GM23248 (cell line): Measurements from ENCODE around the gene TNFRSF1A. TPM values are rescaled to one million over a fixed set of nuclear protein-coding genes. Genes with fewer than 3 reads are reported as not detected.

Experiments
- DNase-seq: peaks from one replicate; pipeline ENCODE4 v3.0.0-alpha.2; 2015
- H2AFZ ChIP-seq: fragments of 200-600 bp; sonication (generic); 2 replicates; pipeline ENCODE4 v1.6.1; 2016; ENCODE audit warnings: antibody characterized with exemption
- H3F3A ChIP-seq: fragments of 200-600 bp; sonication (generic); 2 replicates; pipeline ENCODE4 v1.6.1; 2016; ENCODE audit warnings: mild to moderate bottlenecking, antibody characterized with exemption, mixed run types; ENCODE audit not compliant: insufficient read depth
- H3K27ac ChIP-seq: fragments of 200-600 bp; sonication (generic); 2 replicates; pipeline ENCODE4 v1.5.1; 2016; ENCODE audit warnings: mild to moderate bottlenecking
- H3K27me3 ChIP-seq: fragments of 200-600 bp; sonication (generic); replicated peaks from 2 replicates; pipeline ENCODE4 v1.6.1; 2016; ENCODE audit warnings: mild to moderate bottlenecking; ENCODE audit not compliant: insufficient read depth
- H3K36me3 ChIP-seq: fragments of 200-600 bp; sonication (generic); 2 replicates; pipeline ENCODE4 v1.6.1; 2016; ENCODE audit warnings: low read depth, mild to moderate bottlenecking
- H3K4me1 ChIP-seq: fragments of 200-600 bp; sonication (generic); 2 replicates; pipeline ENCODE4 v1.6.1; 2016; ENCODE audit warnings: mild to moderate bottlenecking; ENCODE audit not compliant: insufficient read depth
- H3K4me2 ChIP-seq: fragments of 200-600 bp; sonication (generic); one replicate; pipeline ENCODE4 v1.6.1; 2016; ENCODE audit warnings: mild to moderate bottlenecking; ENCODE audit not compliant: unreplicated experiment
- H3K4me3 ChIP-seq: fragments of 200-600 bp; sonication (generic); 2 replicates; pipeline ENCODE4 v1.5.1; 2016; ENCODE audit warnings: mild to moderate bottlenecking
- H3K79me2 ChIP-seq: fragments of 200-600 bp; sonication (generic); 2 replicates; pipeline ENCODE4 v1.6.1; 2016; ENCODE audit warnings: mild to moderate bottlenecking; ENCODE audit not compliant: insufficient read depth
- H3K9ac ChIP-seq: fragments of 200-600 bp; sonication (generic); 2 replicates; pipeline ENCODE4 v1.6.1; 2016; ENCODE audit warnings: mild to moderate bottlenecking
- H3K9me2 ChIP-seq: fragments of 200-600 bp; sonication (generic); 2 replicates; pipeline ENCODE4 v1.6.1; 2016; ENCODE audit warnings: mixed run types, mild to moderate bottlenecking, moderate library complexity; ENCODE audit not compliant: insufficient read depth
- H3K9me3 ChIP-seq: fragments of 200-600 bp; sonication (generic); one replicate; pipeline ENCODE4 v1.6.1; 2017; ENCODE audit warnings: low read depth
- H4K20me1 ChIP-seq: fragments of 200-600 bp; sonication (generic); 2 replicates; pipeline ENCODE4 v1.6.0; 2016; ENCODE audit not compliant: insufficient read depth
- EZH2 ChIP-seq: fragments of 200-600 bp; sonication (generic); IDR thresholded peaks from 2 replicates; pipeline ENCODE4 v1.6.1; 2018; ENCODE audit warnings: antibody characterized with exemption, mild to moderate bottlenecking; ENCODE audit not compliant: insufficient read depth, poor library complexity, severe bottlenecking
- EZH2phosphoT487 ChIP-seq: fragments of 200-600 bp; sonication (generic); IDR thresholded peaks from 2 replicates; pipeline ENCODE4 v1.6.1; 2018; ENCODE audit warnings: antibody characterized with exemption, moderate library complexity, mild to moderate bottlenecking, low read depth; ENCODE audit not compliant: insufficient read depth
- WGBS, 2 experiments: methylation state at CpG; one replicate each; pipeline ENCODE4 v1.1.6; 2015 to 2017; ENCODE audit warnings: low lambda C conversion rate in 2 of 2, low coverage in 1 of 2; ENCODE audit errors: missing lambda C conversion rate in 2 of 2; 5-methylcytosine and 5-hydroxymethylcytosine counted together
- in situ Hi-C: fragments of 300-500 bp; cut with MboI; formaldehyde crosslinking; loops from 2 replicates; pipeline ENCODE4 v1.15.0; 2020
- polyA plus RNA-seq: library from polyadenylated mRNA; unstranded; fragments of >200 nt; fragmentation: Nextera tagmentation; extraction: Ambion mirVana; gene quantifications from 2 replicates; pipeline ENCODE4 v1.2.1, GENCODE V29; 2016
- total RNA-seq: library from RNA; depleted of rRNA; stranded (reverse); fragments of >200 nt; shearing (Covaris generic); gene quantifications from 2 replicates; pipeline ENCODE4 v1.2.3, GENCODE V29; 2014

TNFRSF1A gene
- total and polyA plus RNA-seq, 2 experiments from 2014 or later = 183 to 343 TPM

GRCh38 chr12:6333566-6333965 lies 8.3 kb downstream of the TNFRSF1A start:
- Histone ChIP-seq H3K9me3 (no peaks in the 10 kb centered on the region), H3K4me1 (peaks cover 65% of the 10 kb centered on the region), H3K36me3 (peaks cover 45% of the 10 kb centered on the region), H3K79me2 (peaks cover 80% of the 10 kb centered on the region), H3K9ac (peak overlapping the region; percentile 99), H3K27me3 (no peaks in the 10 kb centered on the region), H4K20me1 (0 out of 2 replicates have a peak, but pooled peaks cover 3% of the 10 kb centered on the region), H3K4me2 (peak overlapping the region; percentile 99), H3K9me2 (no peaks in the 10 kb centered on the region), H3K4me3 (peak overlapping the region; percentile 98; the same call in 1 of the 2 replicates), H3F3A (peaks cover 76% of the 10 kb centered on the region), H3K27ac (peak overlapping the region; percentile 100), H2AFZ (no peak overlapping the region)
- DNase-seq = peak; percentile 95
- TF ChIP-seq EZH2 (no peak), EZH2phosphoT487 (no peak)
- 3 to 7% methylated on average over 9 of the region's 9 CpGs for WGBS, 2 experiments
- in situ Hi-C loops = no loop called here

- Histone ChIP-seq H3K4me3 (no peak overlapping the region), H3K4me1 (peaks cover 60% of the 10 kb centered on the region), H3K27ac (peak overlapping the region; percentile 100), H3K9ac (peak overlapping the region; percentile 99), H3K36me3 (peaks cover 50% of the 10 kb centered on the region), H3K9me2 (no peaks in the 10 kb centered on the region), H3K79me2 (peaks cover 80% of the 10 kb centered on the region), H2AFZ (no peak overlapping the region), H3K27me3 (no peaks in the 10 kb centered on the region), H3K4me2 (peak overlapping the region; percentile 99), H3K9me3 (no peaks in the 10 kb centered on the region), H3F3A (peaks cover 76% of the 10 kb centered on the region), H4K20me1 (0 out of 2 replicates have a peak, but pooled peaks cover 3% of the 10 kb centered on the region)
- no peak for DNase-seq
- 82 to 85% methylated on average over 8 to 9 of the region's 9 CpGs for WGBS, 2 experiments
- in situ Hi-C loops = no loop called here
- TF ChIP-seq EZH2phosphoT487 = no peak
- no peak for TF ChIP-seq EZH2
Measured at GRCh38 chr12:6333029-6333428, 8.8 kb downstream of the TNFRSF1A start.

- in situ Hi-C loops = no loop called here
- Histone ChIP-seq H4K20me1 (0 out of 2 replicates have a peak, but pooled peaks cover 3% of the 10 kb centered on the region), H3F3A (peaks cover 71% of the 10 kb centered on the region), H3K4me1 (peaks cover 54% of the 10 kb centered on the region), H3K79me2 (peaks cover 79% of the 10 kb centered on the region), H3K27me3 (no peaks in the 10 kb centered on the region), H3K36me3 (peaks cover 51% of the 10 kb centered on the region), H2AFZ (no peak overlapping the region), H3K9ac (peak overlapping the region; percentile 99), H3K9me3 (no peaks in the 10 kb centered on the region), H3K4me3 (no peak overlapping the region), H3K4me2 (no peak overlapping the region), H3K27ac (peak overlapping the region; percentile 100), H3K9me2 (no peaks in the 10 kb centered on the region)
- WGBS, 2 experiments = 16 to 21% methylated on average over 4 of the region's 4 CpGs
- peak; percentile 81 for DNase-seq
- TF ChIP-seq EZH2phosphoT487 = no peak
Measured at GRCh38 chr12:6332459-6332858, 9.4 kb downstream of the TNFRSF1A start.

DNA sequence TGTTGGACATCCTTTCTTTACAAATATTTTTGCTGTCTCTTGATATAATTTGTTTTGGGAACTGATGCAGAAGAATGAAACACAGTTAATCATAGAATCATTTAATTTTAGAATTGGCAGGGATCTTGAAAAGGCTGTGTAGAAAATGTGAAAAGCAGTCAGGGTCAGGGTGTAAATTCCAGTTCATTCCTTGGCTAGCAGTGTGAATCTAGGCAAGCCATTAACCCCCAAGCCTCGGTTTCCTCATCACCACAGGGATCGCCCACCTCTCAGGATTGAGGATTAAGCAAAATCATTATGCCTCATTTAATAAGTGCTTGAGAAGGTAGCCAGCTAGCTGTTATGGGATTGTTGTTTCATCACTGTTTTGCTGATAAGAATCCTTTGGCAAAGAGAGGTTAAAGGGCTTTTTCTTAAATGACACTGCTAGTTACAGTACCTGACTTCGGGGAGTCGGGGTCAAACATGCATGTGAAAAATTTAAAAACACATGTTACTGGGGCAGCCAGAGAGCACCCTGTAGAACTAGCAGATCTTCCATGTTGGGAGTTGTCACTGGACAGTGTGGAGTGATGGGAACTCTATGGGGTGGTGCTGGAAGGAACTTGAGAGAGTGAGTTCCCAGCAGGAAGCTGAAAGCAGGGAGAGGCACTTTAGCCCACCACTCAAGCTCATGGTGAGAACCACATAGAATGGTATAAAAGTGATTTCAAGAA lies 10.7 kb downstream of the TNFRSF1A start:
- Histone ChIP-seq H4K20me1 (0 out of 2 replicates have a peak, but pooled peaks cover 3% of the 10 kb centered on the region), H3F3A (peaks cover 73% of the 10 kb centered on the region), H3K27me3 (no peaks in the 10 kb centered on the region), H3K27ac (peak overlapping the region; percentile 45), H3K9me3 (no peaks in the 10 kb centered on the region), H3K4me1 (peaks cover 45% of the 10 kb centered on the region), H3K79me2 (peaks cover 71% of the 10 kb centered on the region), H3K4me2 (no peak overlapping the region), H2AFZ (no peak overlapping the region), H3K9me2 (no peaks in the 10 kb centered on the region), H3K36me3 (peaks cover 60% of the 10 kb centered on the region), H3K4me3 (no peak overlapping the region), H3K9ac (no peak overlapping the region)
- in situ Hi-C loops = no loop called here
- 66 to 68% methylated on average over 4 of the region's 4 CpGs for WGBS, 2 experiments
- TF ChIP-seq EZH2 = no peak
- TF ChIP-seq EZH2phosphoT487 = no peak
- DNase-seq = no peak
